Right renal pelvis (tissue), 4 donors: Measurements from ENCODE around the gene PEBP1. TPM values are rescaled to one million over a fixed set of nuclear protein-coding genes. Genes with fewer than 3 reads are reported as not detected.

Experiments
- DNase-seq, 4 donors: peaks; one replicate each; pipeline ENCODE4 v3.0.0-alpha.2; 2013; ENCODE audit warnings: low read depth in 4 of 4, low spot score in 3 of 4, missing footprints in 1 of 4
- polyA plus RNA-seq, 4 donors: library from polyadenylated mRNA; unstranded; fragments of 120-200 nt; gene quantifications; one replicate each; pipeline ENCODE4 v1.2.1, GENCODE V29; 2013; ENCODE audit not compliant: insufficient read length in 4 of 4

The PEBP1 gene
- polyA plus RNA-seq, 4 donors: 322 to 352 (median 342) TPM

GRCh38 chr12:118190266-118190665 is 54.3 kb downstream of the PEBP1 start:
- peak in 2 of 4 donors; percentile 29 to 49 for DNase-seq

- no peak for DNase-seq
Observed at GRCh38 chr12:118193477-118193876, 57.6 kb downstream of the PEBP1 start.

GRCh38 chr12:118193958-118194357 is 58.0 kb downstream of the PEBP1 start:
- no peak for DNase-seq

Other genes starting within 250 kb of the PEBP1 start
- 1 to 10 TPM in 1 of 4 donors, under 1 TPM in 3; 0.75 to 1.0 (median 0.93) TPM for gene KSR2, start 167.1 kb upstream of the PEBP1 start, polyA plus RNA-seq
- gene RFC5, start 119.4 kb upstream of the PEBP1 start, polyA plus RNA-seq: 10 to 100 TPM; 32.2 to 40.4 (median 36.1) TPM
- gene WSB2, start 74.9 kb upstream of the PEBP1 start, polyA plus RNA-seq: 10 to 100 TPM; 49.1 to 56.2 (median 53.9) TPM
- gene VSIG10, start 32.1 kb upstream of the PEBP1 start, polyA plus RNA-seq: 10 to 100 TPM; 20.1 to 25.1 (median 22.1) TPM
- 10 to 100 TPM; 25.8 to 35.5 (median 32.9) TPM for gene TAOK3, start 236.8 kb downstream of the PEBP1 start, polyA plus RNA-seq
- gene SUDS3, start 240.4 kb downstream of the PEBP1 start, polyA plus RNA-seq: 10 to 100 TPM; 42.5 to 54.7 (median 50.1) TPM